Measurements from ENCODE around the gene GPR137. TPM values are rescaled to one million over a fixed set of nuclear protein-coding genes. Genes with fewer than 3 reads are reported as not detected.

The GPR137 gene
- total RNA-seq, 1 experiment from 2014 or later = 51.8 TPM

Other genes starting within 250 kb of the GPR137 start
- gene FLRT1, start 249.9 kb upstream of the GPR137 start, total RNA-seq (2021) = 0.14 to 0.20 TPM (median 0.16 TPM) in 3 replicates
- gene MACROD1, start 119.7 kb upstream of the GPR137 start, total RNA-seq (2021) = 36.9 to 54.4 TPM (median 52.9 TPM) in 3 replicates
- 291 to 296 TPM (median 296 TPM) in 3 replicates for gene STIP1, start 99.7 kb upstream of the GPR137 start, total RNA-seq (2021)
- 3.8 to 8.2 TPM (median 3.8 TPM) in 3 replicates for gene FERMT3, start 79.1 kb upstream of the GPR137 start, total RNA-seq (2021)
- 52.3 to 58.8 TPM (median 53.2 TPM) in 3 replicates for gene TRPT1, start 59.7 kb upstream of the GPR137 start, total RNA-seq (2021)
- gene NUDT22, start 59.6 kb upstream of the GPR137 start, total RNA-seq (2021) = 59.1 to 64.4 TPM (median 60.1 TPM) in 3 replicates
- gene DNAJC4, start 55.3 kb upstream of the GPR137 start, total RNA-seq (2021) = 26.0 to 27.2 TPM (median 27.1 TPM) in 3 replicates
- gene VEGFB, start 51.3 kb upstream of the GPR137 start, total RNA-seq (2021) = 51.7 to 62.2 TPM (median 59.7 TPM) in 3 replicates
- 57.2 to 65.9 TPM (median 61.7 TPM) in 3 replicates for gene FKBP2, start 44.8 kb upstream of the GPR137 start, total RNA-seq (2021)
- gene PPP1R14B, start 38.9 kb upstream of the GPR137 start, total RNA-seq (2021) = 435 to 471 TPM (median 458 TPM) in 3 replicates
- 80.0 to 97.4 TPM (median 82.2 TPM) in 3 replicates for gene PLCB3, start 34.3 kb upstream of the GPR137 start, total RNA-seq (2021)
- 30.5 to 34.7 TPM (median 31.3 TPM) in 3 replicates for gene BAD, start 1.2 kb upstream of the GPR137 start, total RNA-seq (2021)
- gene KCNK4, start 5.5 kb downstream of the GPR137 start, total RNA-seq (2021) = 0.25 to 0.74 TPM (median 0.48 TPM) in 3 replicates
- 1.1 to 2.5 TPM (median 2.0 TPM) in 3 replicates for gene CATSPERZ, start 14.5 kb downstream of the GPR137 start, total RNA-seq (2021)
- 56.3 to 81.9 TPM (median 59.1 TPM) in 3 replicates for gene ESRRA, start 19.7 kb downstream of the GPR137 start, total RNA-seq (2021)
- 285 to 321 TPM (median 314 TPM) in 3 replicates for gene TRMT112, start 31.7 kb downstream of the GPR137 start, total RNA-seq (2021)
- 255 to 293 TPM (median 282 TPM) in 3 replicates for gene PRDX5, start 32.3 kb downstream of the GPR137 start, total RNA-seq (2021)
- 17.0 to 22.0 TPM (median 19.9 TPM) in 3 replicates for gene CCDC88B, start 54.4 kb downstream of the GPR137 start, total RNA-seq (2021)
- gene RPS6KA4, start 73.3 kb downstream of the GPR137 start, total RNA-seq (2021) = 16.8 to 18.3 TPM (median 18.3 TPM) in 3 replicates